Right lobe of liver (tissue), 6 donors: ENCODE measurements around the gene NKAPD1. TPM values are rescaled to one million over a fixed set of nuclear protein-coding genes. Genes with fewer than 3 reads are reported as not detected.
"Not testable (repeated sequence)": the region's sequence is repeated elsewhere in the genome, so short reads cannot be mapped to it uniquely, and the experiment has no call there.

Experiments
- ATAC-seq, 4 donors: fragments of 200-7000 bp; cut with Tn5 transposase; one replicate each; pipeline ENCODE4 v1.9.1; 2020; ENCODE audit warnings: mild to moderate bottlenecking in 4 of 4, moderate library complexity in 4 of 4
- DNase-seq, 3 donors: peaks; one replicate each; pipeline ENCODE4 v3.0.0-alpha.2; 2020
- H3K27ac ChIP-seq, 3 donors: fragments of 200-600 bp; one replicate each; pipeline ENCODE4 v1.8.0; 2022
- H3K27me3 ChIP-seq, 2 donors: fragments of 200-600 bp; one replicate each; pipeline ENCODE4 v1.8.0; 2022
- H3K36me3 ChIP-seq, 4 donors: fragments of 200-600 bp; sonication (generic) in 1 of 4; one replicate each; pipeline versions ENCODE4 v1.5.1 to v1.8.0; 2017 to 2022; ENCODE audit warnings: control low read depth in 1 of 4
- H3K4me1 ChIP-seq, 4 donors: fragments of 200-600 bp; sonication (generic) in 1 of 4; one replicate each; pipeline versions ENCODE4 v1.5.1 to v1.8.0; 2017 to 2022; ENCODE audit warnings: control low read depth in 1 of 4
- H3K4me3 ChIP-seq, 3 donors: fragments of 200-600 bp; one replicate each; pipeline ENCODE4 v1.8.0; 2022
- H3K9me3 ChIP-seq, 4 donors: fragments of 200-600 bp; sonication (generic) in 1 of 4; one replicate each; pipeline versions ENCODE4 v1.5.1 to v1.8.0; 2017 to 2022; ENCODE audit warnings: control low read depth in 1 of 4
- POLR2A ChIP-seq: fragments of 450-650 bp; IDR thresholded peaks from one replicate; pipeline ENCODE4 v1.6.1; 2017; ENCODE audit warnings: antibody characterized with exemption, mild to moderate bottlenecking
- WGBS: methylation state at CpG from one replicate; pipeline ENCODE4 v1.1.6; 2018; ENCODE audit warnings: low coverage, low lambda C conversion rate; ENCODE audit not compliant: insufficient coverage; ENCODE audit errors: missing lambda C conversion rate; 5-methylcytosine and 5-hydroxymethylcytosine counted together
- intact Hi-C, 2 donors: fragments of 100-400 bp; cut with DNase I; formaldehyde crosslinking; loops; one replicate each; pipeline versions ENCODE4 v1.11.2 to v1.14.1; 2022
- total RNA-seq, 6 experiments: library from RNA; depleted of rRNA in 2 of 6; stranded (reverse); fragments of >200 nt in 2 of 6; fragmentation: NEBNext Ultra II Directional in 3 of 6; extraction: Animal tissue kit (Norgen Biotek cat#: 25700) in 3 of 6; gene quantifications; one replicate each; pipeline versions ENCODE4 v1.1.0 to v1.2.4, GENCODE V29; 2016 to 2023
- TF ChIP-seq, protein P1 (sequence below), 4 donors: fragments of 200-600 bp in 3 of 4; fragments of 450-650 bp in 1 of 4; IDR thresholded peaks; one replicate each; pipeline versions ENCODE4 v1.5.1 to v1.8.0; 2016 to 2022; ENCODE audit warnings: antibody characterized with exemption in 4 of 4, mild to moderate bottlenecking in 2 of 4
- donor health status: DM: no; HTN: yes; CAD: no.
- donor health status: DM: no; HTN: no; CAD: no.
- donor health status: DM: no; HTN: no; CAD: no.
- donor health status: DM: no; HTN: yes; CAD: no.
- donor health status: DM: no; HTN: yes; CAD: no.

The NKAPD1 gene
- total RNA-seq, 6 experiments from 2014 or later, result 4.7 to 7.7 (median 6.0) TPM

GRCh38 chr11:112085822-112086421 lies 11.8 kb downstream of the NKAPD1 start:
- TF ChIP-seq POLR2A, result no peak
- TF ChIP-seq, protein P1, sequence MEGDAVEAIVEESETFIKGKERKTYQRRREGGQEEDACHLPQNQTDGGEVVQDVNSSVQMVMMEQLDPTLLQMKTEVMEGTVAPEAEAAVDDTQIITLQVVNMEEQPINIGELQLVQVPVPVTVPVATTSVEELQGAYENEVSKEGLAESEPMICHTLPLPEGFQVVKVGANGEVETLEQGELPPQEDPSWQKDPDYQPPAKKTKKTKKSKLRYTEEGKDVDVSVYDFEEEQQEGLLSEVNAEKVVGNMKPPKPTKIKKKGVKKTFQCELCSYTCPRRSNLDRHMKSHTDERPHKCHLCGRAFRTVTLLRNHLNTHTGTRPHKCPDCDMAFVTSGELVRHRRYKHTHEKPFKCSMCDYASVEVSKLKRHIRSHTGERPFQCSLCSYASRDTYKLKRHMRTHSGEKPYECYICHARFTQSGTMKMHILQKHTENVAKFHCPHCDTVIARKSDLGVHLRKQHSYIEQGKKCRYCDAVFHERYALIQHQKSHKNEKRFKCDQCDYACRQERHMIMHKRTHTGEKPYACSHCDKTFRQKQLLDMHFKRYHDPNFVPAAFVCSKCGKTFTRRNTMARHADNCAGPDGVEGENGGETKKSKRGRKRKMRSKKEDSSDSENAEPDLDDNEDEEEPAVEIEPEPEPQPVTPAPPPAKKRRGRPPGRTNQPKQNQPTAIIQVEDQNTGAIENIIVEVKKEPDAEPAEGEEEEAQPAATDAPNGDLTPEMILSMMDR (IDR thresholded peaks at IDR 0.05), result no peak
- peaks cover 0 to 72% (median 27%) of the 10 kb centered on the region in 4 donors for H3K36me3 ChIP-seq
- no peaks in the 10 kb centered on the region for H3K9me3 ChIP-seq
- 5% methylated on average over 19 of the region's 19 CpGs for WGBS
- peak overlapping the region; percentile 28 to 63 (median 55) for H3K27ac ChIP-seq
- peaks cover 0 to 24% (median 6%) of the 10 kb centered on the region in 4 donors for H3K4me1 ChIP-seq
- intact Hi-C loops, result no loop called here
- no peaks in the 10 kb centered on the region for H3K27me3 ChIP-seq
- ATAC-seq, result peak; percentile 51 to 60 (median 54)
- H3K4me3 ChIP-seq, result peak overlapping the region; percentile 68 to 92 (median 92)
- peak in 1 of 3 donors; percentile 26 for DNase-seq

GRCh38 chr11:112086422-112087191 lies 12.5 kb downstream of the NKAPD1 start, which contains the start of the genes SDHD and TIMM8B:
Gene SDHD (plus strand): TSS chr11:112086873. CDS start chr11:112086908, 35 bp downstream.
Gene TIMM8B (minus strand): TSS chr11:112086756. CDS start chr11:112086723, 33 bp downstream.
- peak within 1 kb of the TSS; percentile 46 to 63 (median 55) for H3K27ac ChIP-seq
- ATAC-seq (peak; percentile 96 to 98 (median 97)), DNase-seq (peak; percentile 94 to 97 (median 97))
- 1% methylated on average over 22 of the region's 45 CpGs for WGBS
- H3K36me3 ChIP-seq, result peaks cover 0 to 74% (median 33%) of the 10 kb centered on the region in 4 donors
- H3K4me1 ChIP-seq, result peaks cover 0 to 24% (median 6%) of the 10 kb centered on the region in 4 donors
- peak within 1 kb of the TSS; percentile 68 to 92 (median 92) for H3K4me3 ChIP-seq
- intact Hi-C loops, result no loop called here
- no peaks in the 10 kb centered on the region for H3K27me3 ChIP-seq
- TF ChIP-seq POLR2A, result peak; percentile 63
- TF ChIP-seq, protein P1 (IDR thresholded peaks at IDR 0.05), result peak in 3 of 4 donors; percentile 11 to 24 (median 18)
- no peaks in the 10 kb centered on the region for H3K9me3 ChIP-seq

- ATAC-seq, result peak in 3 of 4 donors; percentile 3 to 13 (median 3)
- 16% methylated on average over 10 of the region's 10 CpGs for WGBS
These were observed 13.1 kb downstream of the NKAPD1 start for GRCh38 chr11:112087212-112087611.

GRCh38 chr11:112095302-112095701 lies 21.2 kb downstream of the NKAPD1 start:
- H3K27me3 ChIP-seq, H3K4me3 ChIP-seq, intact Hi-C loops, H3K9me3 ChIP-seq, H3K4me1 ChIP-seq, H3K27ac ChIP-seq, ATAC-seq, DNase-seq: not testable (repeated sequence)
- peaks cover 0 to 62% (median 28%) of the 10 kb centered on the region in 4 donors for H3K36me3 ChIP-seq
- 95% methylated on average over 2 of the region's 2 CpGs for WGBS

More at GRCh38 chr11:112087212-112087611, 13.1 kb downstream of the NKAPD1 start:
- Histone ChIP-seq H3K27ac (peak overlapping the region in 2 of 3 donors; percentile 46 to 63), H3K27me3 (no peaks in the 10 kb centered on the region), H3K36me3 (peaks cover 0 to 74% (median 39%) of the 10 kb centered on the region in 4 donors), H3K9me3 (no peaks in the 10 kb centered on the region), H3K4me1 (peaks cover 0 to 24% (median 6%) of the 10 kb centered on the region in 4 donors), H3K4me3 (peak overlapping the region; percentile 68 to 92 (median 92))
- no peak for DNase-seq
- TF ChIP-seq, protein P1 (IDR thresholded peaks at IDR 0.05), result no peak
- no peak for TF ChIP-seq POLR2A
- intact Hi-C loops, result no loop called here
